Fibroblast of upper back skin (primary cell): ENCODE results near the gene BBS7.

Experiments
- DNase-seq: peaks from one replicate; pipeline ENCODE4 v3.0.0-alpha.2; 2013

Gene BBS7

DNA sequence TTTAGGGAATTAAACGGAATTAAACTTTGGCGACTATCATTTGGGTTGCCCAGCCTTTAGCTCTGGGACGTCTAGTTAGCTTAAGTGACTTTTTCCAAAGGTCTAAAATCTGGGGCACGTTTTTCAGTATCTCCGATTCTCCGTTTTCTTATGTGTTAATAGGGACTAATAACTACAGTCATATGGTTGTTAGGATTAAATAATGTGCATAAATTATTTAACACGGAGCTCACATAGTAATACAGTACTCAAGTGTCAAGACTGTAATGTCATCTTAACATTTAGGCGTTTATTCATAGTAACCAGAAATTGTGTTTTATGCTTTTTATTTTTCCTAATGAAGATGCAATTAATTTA, 46.1 kb downstream of the BBS7 start:
- DNase-seq: no peak

DNA sequence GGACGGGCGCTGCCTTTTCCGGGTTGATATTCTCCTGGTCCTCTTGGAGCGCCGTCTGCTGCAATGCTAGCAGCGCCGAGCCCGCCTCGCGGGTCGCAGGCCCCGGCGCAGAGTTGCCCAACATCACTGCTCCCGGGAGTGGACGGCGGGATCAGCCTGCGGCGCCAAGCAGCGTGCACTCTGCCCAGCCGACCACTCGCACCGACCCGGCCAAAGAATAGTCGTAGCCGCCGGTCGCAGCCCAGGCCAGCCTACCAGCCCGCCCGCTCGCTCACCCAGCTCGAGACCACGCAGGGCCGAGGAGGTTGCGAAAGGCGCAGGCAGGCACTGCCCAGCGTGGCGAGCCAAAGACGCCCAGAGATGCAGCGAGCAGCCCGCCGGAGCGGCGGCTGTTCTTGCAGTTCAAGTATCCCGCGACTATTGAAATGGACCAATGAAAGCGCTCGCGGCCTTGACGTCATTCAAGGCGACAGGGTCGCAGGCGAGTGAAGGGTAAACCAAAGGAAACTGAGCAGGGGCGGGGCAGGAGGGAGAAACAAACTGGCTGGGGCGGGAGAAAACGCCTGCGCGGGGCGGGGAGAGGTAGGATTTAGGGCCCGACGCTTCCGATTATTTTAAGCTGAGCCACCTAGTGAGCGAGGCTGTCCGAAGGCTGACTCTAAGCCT, 46.6 kb downstream of the BBS7 start, which contains the start of gene CCNA2:
CCNA2 (minus strand) TSS at position 379 of the 666 bp plus-strand sequence; CDS start at position 124, 255 bp downstream.
- DNase-seq: peak; percentile 97

DNA sequence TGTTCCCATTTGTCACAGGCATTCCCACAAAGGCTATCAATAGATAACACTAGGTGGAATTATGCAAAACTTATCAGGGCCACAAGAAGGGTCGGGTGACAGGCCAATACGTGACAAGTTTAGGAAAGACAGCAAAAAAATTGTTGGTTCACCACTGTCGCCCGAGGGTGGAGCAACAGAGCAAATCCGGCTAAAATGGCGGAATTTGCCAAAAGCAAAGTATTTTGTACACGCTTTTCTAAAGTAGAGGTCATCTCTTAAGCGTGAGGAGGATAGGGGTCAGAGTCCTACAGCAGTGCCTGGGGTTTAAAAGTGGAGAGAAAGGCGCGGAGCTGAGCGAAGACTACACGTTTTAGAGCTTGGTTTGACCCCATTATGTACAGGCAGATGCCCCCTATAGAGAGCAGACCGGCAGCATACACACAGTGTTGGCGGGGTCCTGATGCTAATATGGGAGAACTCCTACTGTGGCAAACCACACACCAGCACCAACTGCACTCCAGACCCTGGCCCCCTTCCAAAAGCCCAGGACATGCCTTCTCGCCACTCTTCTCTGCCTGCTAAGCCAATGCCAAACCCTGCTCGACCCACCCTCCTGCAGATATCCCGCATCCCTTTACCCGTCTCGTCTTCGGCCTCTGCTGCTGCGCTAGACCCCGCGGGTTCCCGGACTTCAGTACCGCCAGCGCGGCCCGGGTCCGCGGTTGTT, 47.3 kb downstream of the BBS7 start:
- DNase-seq: peak; percentile 36

- DNase-seq: no peak
These were observed 48.2 kb downstream of the BBS7 start for GRCh38 chr4:121822047-121822446.

- peak; percentile 37 for DNase-seq
These were observed 50.9 kb downstream of the BBS7 start for GRCh38 chr4:121819216-121819965.

- DNase-seq: no peak
These were observed 52.1 kb downstream of the BBS7 start for GRCh38 chr4:121818215-121818614.

DNA sequence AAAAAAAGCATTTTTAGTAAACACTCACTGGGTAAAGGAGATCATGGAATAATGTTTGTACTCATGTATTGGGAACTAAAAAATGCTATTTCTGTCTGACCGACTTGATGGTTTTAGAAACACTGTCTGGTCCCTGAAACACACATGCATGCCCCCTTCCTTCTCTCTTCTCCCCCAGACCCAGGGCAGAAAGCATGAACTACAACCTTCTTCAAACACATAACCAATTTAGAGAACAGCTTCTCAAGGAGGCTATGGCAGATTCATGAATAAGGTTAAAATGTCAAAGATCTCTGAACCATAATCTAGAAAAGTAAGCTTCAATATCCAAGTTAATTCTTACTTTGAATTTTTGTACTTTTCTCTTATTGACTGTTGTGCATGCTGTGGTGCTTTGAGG, 52.6 kb downstream of the BBS7 start:
- DNase-seq: no peak

DNA sequence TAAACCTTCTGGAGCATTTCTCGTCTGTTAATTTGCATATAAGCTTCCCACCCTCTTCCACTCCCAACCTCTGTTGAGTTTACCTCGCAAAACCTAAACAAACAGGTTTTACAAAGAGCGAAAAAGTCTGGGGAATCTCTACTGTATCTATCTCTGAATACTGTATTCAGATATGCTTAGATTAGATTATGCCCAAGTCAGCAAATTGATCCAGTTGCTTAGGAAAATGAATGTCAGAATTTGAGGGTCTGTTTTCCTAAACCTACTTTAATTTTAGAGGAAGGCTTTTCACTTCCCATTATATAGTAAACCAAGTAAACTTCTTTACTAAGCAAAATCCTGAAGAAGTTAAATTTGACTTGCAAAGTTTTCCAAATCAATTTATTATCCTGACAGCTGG, 53.3 kb downstream of the BBS7 start:
- DNase-seq: no peak

DNA sequence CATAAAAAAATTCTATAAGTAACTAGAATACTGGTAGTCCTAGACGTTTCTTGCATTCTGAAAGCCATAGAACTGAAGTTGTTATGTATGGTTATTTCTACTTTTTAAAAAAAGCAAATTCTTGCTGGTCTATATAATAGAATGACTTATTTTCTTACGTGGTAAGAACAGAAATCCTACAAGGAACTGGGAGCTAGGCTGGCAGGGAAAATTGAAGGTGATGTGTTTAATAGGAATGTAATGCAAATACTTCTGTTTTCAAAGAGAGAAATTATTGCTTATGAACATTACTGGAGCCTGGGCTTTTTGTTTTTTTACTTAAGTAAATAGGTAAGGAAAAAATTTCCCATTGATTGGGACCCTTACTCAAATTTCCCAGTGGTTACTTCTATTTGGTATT, 55.5 kb downstream of the BBS7 start:
- DNase-seq: peak; percentile 43

- no peak for DNase-seq
These were observed 59.2 kb downstream of the BBS7 start for GRCh38 chr4:121811122-121811521.

DNA sequence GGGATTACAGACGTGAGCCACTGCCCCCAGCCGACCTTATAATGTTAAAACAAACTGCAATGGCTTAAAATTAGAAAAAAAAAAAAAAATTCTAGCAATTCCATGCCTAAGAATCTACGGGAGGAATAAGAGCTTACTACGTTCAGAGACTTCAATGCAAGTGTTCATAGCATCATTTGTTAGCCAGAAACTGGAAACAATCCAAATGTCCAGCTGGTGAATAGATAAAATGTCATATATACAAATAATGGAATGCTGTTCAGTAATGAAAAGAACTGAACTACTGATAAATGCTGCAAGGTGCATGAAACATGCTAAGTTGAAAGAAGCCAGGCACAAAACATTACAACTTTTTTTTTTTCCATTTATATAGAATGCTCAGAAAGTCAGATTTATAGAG, 63.9 kb downstream of the BBS7 start:
- no peak for DNase-seq

DNA sequence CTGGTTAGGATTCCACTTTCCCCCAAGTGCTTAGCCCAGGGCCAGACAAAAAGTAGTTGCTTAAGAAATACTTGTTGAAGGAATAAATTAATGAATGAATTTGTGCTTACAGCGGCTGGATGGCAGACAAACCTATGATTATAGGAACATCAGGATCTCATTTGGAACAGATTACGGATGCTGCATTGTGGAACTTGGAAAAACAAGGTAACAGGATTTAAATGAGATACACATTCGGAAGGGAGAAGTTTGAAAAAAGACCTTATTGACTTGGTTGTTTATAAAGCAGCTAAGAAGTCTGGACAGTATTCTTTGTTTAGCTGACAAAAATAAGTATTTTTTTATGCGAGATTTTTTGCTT, 68.6 kb downstream of the BBS7 start:
- DNase-seq: no peak

GRCh38 chr4:121800961-121801714, 69.1 kb downstream of the BBS7 start, which contains the start of gene EXOSC9:
Gene EXOSC9 (plus strand): TSS chr4:121801323. CDS start chr4:121801425, 102 bp downstream.
- peak; percentile 95 for DNase-seq

- no peak for DNase-seq
These were observed 69.7 kb downstream of the BBS7 start for GRCh38 chr4:121800638-121800960.

DNA sequence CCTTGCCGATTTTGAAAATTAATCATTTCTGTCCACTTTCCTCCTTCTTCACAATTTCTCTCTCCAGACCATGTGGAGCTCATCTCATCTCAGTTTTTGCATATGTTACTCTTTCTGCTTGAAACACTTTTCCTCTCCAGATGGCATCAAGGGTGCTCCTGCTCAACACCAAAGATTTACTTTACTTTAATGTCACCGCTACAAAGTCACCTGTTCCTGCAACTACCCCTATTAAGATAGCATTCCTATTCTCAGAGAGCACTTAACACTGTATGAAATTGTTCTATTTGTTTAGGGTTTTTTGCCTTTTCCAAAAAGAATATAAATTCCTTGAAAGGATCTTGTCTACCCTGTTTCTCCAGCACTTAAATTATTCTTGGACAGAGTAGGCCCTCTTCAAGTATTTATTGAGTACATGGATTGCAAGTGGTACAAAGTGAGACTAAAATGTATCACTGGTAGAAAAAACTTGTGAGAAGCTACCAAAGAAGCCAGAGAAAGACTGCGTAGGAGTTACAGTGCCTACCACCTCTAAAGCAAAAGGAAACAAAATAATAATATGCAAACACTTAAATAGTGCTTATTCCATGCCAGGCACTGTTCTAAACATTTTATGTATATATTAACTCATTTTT, 70.3 kb downstream of the BBS7 start:
- DNase-seq: no peak

GRCh38 chr4:121799208-121799823, 71.0 kb downstream of the BBS7 start:
- DNase-seq: no peak

GRCh38 chr4:121796283-121796682, 74.0 kb downstream of the BBS7 start:
- peak; percentile 45 for DNase-seq

- DNase-seq: peak; percentile 50
These were observed 75.6 kb downstream of the BBS7 start for GRCh38 chr4:121794505-121795188.

- no peak for DNase-seq
These were observed 77.3 kb downstream of the BBS7 start for GRCh38 chr4:121792966-121793365.

GRCh38 chr4:121791481-121791880, 78.8 kb downstream of the BBS7 start:
- DNase-seq: peak; percentile 93

GRCh38 chr4:121790976-121791375, 79.3 kb downstream of the BBS7 start:
- DNase-seq: no peak
